Activated CD4-positive, CD25-positive, alpha-beta regulatory T cell treated with anti-CD3 and anti-CD28 coated beads, Interleukin-2, amount 50 U/mL, for 24 hours (primary cell): Measurements from ENCODE around the gene TAB2.
"Not testable (repeated sequence)": the region's sequence is repeated elsewhere in the genome, so short reads cannot be mapped to it uniquely, and the experiment has no call there.

ENCODE experiments used
- ATAC-seq, 2 donors: fragments of 150-1000 bp; cut with Tn5 transposase; one replicate each; pipeline ENCODE4 v1.10.0; 2021; ENCODE audit warnings: mild to moderate bottlenecking in 1 of 2, moderate library complexity in 1 of 2

TAB2 gene

GRCh38 chr6:149313070-149313469, 4.4 kb upstream of the TAB2 start:
- ATAC-seq, result no peak

GRCh38 chr6:149313861-149314260, 3.7 kb upstream of the TAB2 start:
- ATAC-seq, result no peak

GRCh38 chr6:149314325-149314905, 3.1 kb upstream of the TAB2 start:
- ATAC-seq, result no peak

GRCh38 chr6:149316108-149316727, 1.3 kb upstream of the TAB2 start:
- ATAC-seq, result no peak

GRCh38 chr6:149316740-149317643, 520 bp upstream of the TAB2 start:
- peak; percentile 63 to 70 for ATAC-seq

- peak; percentile 49 to 55 for ATAC-seq
These were observed 1.2 kb downstream of the TAB2 start for GRCh38 chr6:149318581-149319286.

- ATAC-seq, result peak; percentile 15 to 19
These were observed 1.9 kb downstream of the TAB2 start for GRCh38 chr6:149319422-149319821.

- not testable (repeated sequence) for ATAC-seq
These were observed 2.5 kb downstream of the TAB2 start for GRCh38 chr6:149320016-149320415.

- ATAC-seq, result no peak
These were observed 3.3 kb downstream of the TAB2 start for GRCh38 chr6:149320796-149321195.

GRCh38 chr6:149323353-149323752, 5.8 kb downstream of the TAB2 start:
- no peak for ATAC-seq

GRCh38 chr6:149323925-149324324, 6.4 kb downstream of the TAB2 start:
- ATAC-seq, result no peak

GRCh38 chr6:149324428-149324827, 6.9 kb downstream of the TAB2 start:
- peak; percentile 6 to 11 for ATAC-seq

- no peak for ATAC-seq
These were observed 8.2 kb downstream of the TAB2 start for GRCh38 chr6:149325648-149326236.

- peak in 1 of 2 donors; percentile 28 for ATAC-seq
These were observed 10.1 kb downstream of the TAB2 start for GRCh38 chr6:149327638-149328037.

- ATAC-seq, result peak; percentile 51 to 61
These were observed 10.6 kb downstream of the TAB2 start for GRCh38 chr6:149328083-149328482.

- ATAC-seq, result peak; percentile 34 to 41
These were observed 12.0 kb downstream of the TAB2 start for GRCh38 chr6:149329529-149329928.

- ATAC-seq, result no peak
These were observed 12.6 kb downstream of the TAB2 start for GRCh38 chr6:149330133-149330532.

GRCh38 chr6:149331043-149331807, 13.7 kb downstream of the TAB2 start:
- ATAC-seq, result no peak

GRCh38 chr6:149331871-149332270, 14.4 kb downstream of the TAB2 start:
- ATAC-seq, result no peak

GRCh38 chr6:149332602-149333265, 15.2 kb downstream of the TAB2 start:
- no peak for ATAC-seq

GRCh38 chr6:149333266-149333620, 15.7 kb downstream of the TAB2 start:
- no peak for ATAC-seq
